ENCODE measurements around the gene SLC18A3.

DNA sequence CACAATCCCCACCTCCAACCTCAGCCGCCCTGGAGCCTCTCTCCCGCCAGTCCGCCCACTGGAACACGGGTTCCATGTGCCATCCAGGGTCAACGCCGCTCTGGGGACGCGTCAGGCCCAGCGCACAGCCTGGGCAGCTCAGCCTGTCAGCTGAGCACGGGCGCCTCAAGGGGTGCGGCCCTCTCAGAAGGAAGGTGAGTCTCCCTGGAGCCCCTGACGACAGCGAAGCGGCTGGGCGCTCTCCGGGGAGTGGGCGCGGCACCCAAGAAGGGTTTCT is 1.2 kb upstream of the SLC18A3 start:
- TF ChIP-seq TAF1 (IDR thresholded peaks at IDR 0.05; ENCODE audit: low read depth) (no peak), RAD21 (IDR thresholded peaks at IDR 0.05; ENCODE audit: low read depth) (no peak), EP300 (IDR thresholded peaks at IDR 0.05; ENCODE audit: borderline replicate concordance) (no peak), ZBTB7A (IDR thresholded peaks at IDR 0.05; ENCODE audit: low read depth) (no peak), YY1 (IDR thresholded peaks at IDR 0.05; ENCODE audit: low read depth) (no peak), NFIC (IDR thresholded peaks at IDR 0.05) (no peak), USF1 (IDR thresholded peaks at IDR 0.05) (no peak), EGR1 (IDR thresholded peaks at IDR 0.05) (no peak), FOXM1 (IDR thresholded peaks at IDR 0.05; ENCODE audit: borderline replicate concordance, low read depth) (no peak), CEBPB (IDR thresholded peaks at IDR 0.05) (no peak)
- TF ChIP-seq, protein P1, sequence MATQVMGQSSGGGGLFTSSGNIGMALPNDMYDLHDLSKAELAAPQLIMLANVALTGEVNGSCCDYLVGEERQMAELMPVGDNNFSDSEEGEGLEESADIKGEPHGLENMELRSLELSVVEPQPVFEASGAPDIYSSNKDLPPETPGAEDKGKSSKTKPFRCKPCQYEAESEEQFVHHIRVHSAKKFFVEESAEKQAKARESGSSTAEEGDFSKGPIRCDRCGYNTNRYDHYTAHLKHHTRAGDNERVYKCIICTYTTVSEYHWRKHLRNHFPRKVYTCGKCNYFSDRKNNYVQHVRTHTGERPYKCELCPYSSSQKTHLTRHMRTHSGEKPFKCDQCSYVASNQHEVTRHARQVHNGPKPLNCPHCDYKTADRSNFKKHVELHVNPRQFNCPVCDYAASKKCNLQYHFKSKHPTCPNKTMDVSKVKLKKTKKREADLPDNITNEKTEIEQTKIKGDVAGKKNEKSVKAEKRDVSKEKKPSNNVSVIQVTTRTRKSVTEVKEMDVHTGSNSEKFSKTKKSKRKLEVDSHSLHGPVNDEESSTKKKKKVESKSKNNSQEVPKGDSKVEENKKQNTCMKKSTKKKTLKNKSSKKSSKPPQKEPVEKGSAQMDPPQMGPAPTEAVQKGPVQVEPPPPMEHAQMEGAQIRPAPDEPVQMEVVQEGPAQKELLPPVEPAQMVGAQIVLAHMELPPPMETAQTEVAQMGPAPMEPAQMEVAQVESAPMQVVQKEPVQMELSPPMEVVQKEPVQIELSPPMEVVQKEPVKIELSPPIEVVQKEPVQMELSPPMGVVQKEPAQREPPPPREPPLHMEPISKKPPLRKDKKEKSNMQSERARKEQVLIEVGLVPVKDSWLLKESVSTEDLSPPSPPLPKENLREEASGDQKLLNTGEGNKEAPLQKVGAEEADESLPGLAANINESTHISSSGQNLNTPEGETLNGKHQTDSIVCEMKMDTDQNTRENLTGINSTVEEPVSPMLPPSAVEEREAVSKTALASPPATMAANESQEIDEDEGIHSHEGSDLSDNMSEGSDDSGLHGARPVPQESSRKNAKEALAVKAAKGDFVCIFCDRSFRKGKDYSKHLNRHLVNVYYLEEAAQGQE (IDR thresholded peaks at IDR 0.05; ENCODE audit: low read depth), result no peak
- TF ChIP-seq, protein P2, sequence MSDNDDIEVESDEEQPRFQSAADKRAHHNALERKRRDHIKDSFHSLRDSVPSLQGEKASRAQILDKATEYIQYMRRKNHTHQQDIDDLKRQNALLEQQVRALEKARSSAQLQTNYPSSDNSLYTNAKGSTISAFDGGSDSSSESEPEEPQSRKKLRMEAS (IDR thresholded peaks at IDR 0.05), result no peak
